Heart left ventricle (tissue), 13 donors: ENCODE measurements around the gene SRRD.

Experiments
- CTCF ChIP-seq, 12 donors: fragments of 200-600 bp; sonication (generic) in 4 of 12; IDR thresholded peaks; one replicate each; pipeline versions ENCODE4 v1.5.0 to v1.8.0; 2018 to 2022; ENCODE audit warnings: antibody characterized with exemption in 12 of 12, mild to moderate bottlenecking in 5 of 12
- POLR2A ChIP-seq, 2 donors: fragments of 450-650 bp; IDR thresholded peaks; one replicate each; pipeline ENCODE4 v1.6.1; 2017; ENCODE audit warnings: antibody characterized with exemption in 2 of 2, mild to moderate bottlenecking in 2 of 2, moderate library complexity in 2 of 2
- donor health status: ischemic (EF 13 %, LVEDD 7.1; RV severe dilation, severe dysfunction).
- donor health status: DM: no; HTN: yes; CAD: no.
- donor health status: DM: no; HTN: no; CAD: no.
- donor health status: ischemic (EF 25% LVEDD 6.9; RV normal size, moderate dysfunction).
- donor health status: ischemic (EF 25% LVEDD 5.7; RV mildly dilated, moderate dysfunction).
- donor health status: ischemic (EF 35%, LVEDD 5.7; RV mildly dilated, moderate dysfunction).
- donor health status: nonischemic (EF 11% LVEDD 7.7; RV severe dilation, severe dysfunction).
- donor health status: DM: yes; HTN: yes; CAD: no.
- donor health status: PGD.
- donor health status: ischemic (EF 29% LVEDD 5.4; RV normal size, mild dysfunction).
- donor health status: nonischemic (EF 23%, LVEDD 6.1; RV moderate dilation, normal function).

- TF ChIP-seq CTCF (IDR thresholded peaks at IDR 0.05) (no peak), POLR2A (IDR thresholded peaks at IDR 0.05) (no peak)
Measured at GRCh38 chr22:26453216-26453615, 30.5 kb upstream of the SRRD start.
